ENCODE measurements around the gene PPP1R12C. TPM values are rescaled to one million over a fixed set of nuclear protein-coding genes. Genes with fewer than 3 reads are reported as not detected.

The PPP1R12C gene
- total RNA-seq, result 36.5 and 41.4 TPM in 2 replicates

GRCh38 chr19:55116859-55117662, at the start of gene PPP1R12C:
Gene PPP1R12C, minus strand, starts transcription at chr19:55117637. Its CDS starts 94 bp downstream, at chr19:55117543.

GRCh38 chr19:55166530-55167268, 49.3 kb upstream of the PPP1R12C start, which contains the start of gene DNAAF3:
Gene DNAAF3, minus strand, starts transcription at chr19:55166613. Its CDS starts 200 bp downstream, at chr19:55166413.

GRCh38 chr19:55157064-55157908, 39.8 kb upstream of the PPP1R12C start, which contains the start of gene TNNI3:
Gene TNNI3, minus strand, starts transcription at chr19:55157732. Its CDS starts 143 bp downstream, at chr19:55157589.

GRCh38 chr19:55149078-55150003, 31.9 kb upstream of the PPP1R12C start, which contains the start of gene TNNT1:
Gene TNNT1, minus strand, starts transcription at chr19:55149206. Its CDS starts 2,049 bp downstream, at chr19:55147157.

GRCh38 chr19:55075371-55075998, 42.0 kb downstream of the PPP1R12C start, which contains the start of gene EPS8L1:
Gene EPS8L1, plus strand, starts transcription at chr19:55075869. Its CDS starts 576 bp downstream, at chr19:55076445.

GRCh38 chr19:55062735-55063491, 54.5 kb downstream of the PPP1R12C start, which contains the start of gene RDH13:
Gene RDH13, minus strand, starts transcription at chr19:55063148. Its CDS starts 116 bp downstream, at chr19:55063032.

Other genes with a start within 250 kb of the PPP1R12C start
- gene FCAR, start 243.4 kb downstream of the PPP1R12C start, total RNA-seq, result not detected in 2 replicates
- gene NCR1, start 211.5 kb downstream of the PPP1R12C start, total RNA-seq, result not detected in 2 replicates
- gene NLRP7, start 170.1 kb downstream of the PPP1R12C start, total RNA-seq, result not detected in 2 replicates
- gene NLRP2, start 151.3 kb downstream of the PPP1R12C start, total RNA-seq, result 28.3 and 29.8 TPM in 2 replicates
- not detected in 2 replicates for gene GP6, start 79.4 kb downstream of the PPP1R12C start, total RNA-seq
- 20.5 and 26.4 TPM in 2 replicates for gene RDH13, start 54.5 kb downstream of the PPP1R12C start, total RNA-seq
- gene EPS8L1, start 41.8 kb downstream of the PPP1R12C start, total RNA-seq, result 112 and 125 TPM in 2 replicates
- gene TNNT1, start 31.6 kb upstream of the PPP1R12C start, total RNA-seq, result 12.3 and 18.7 TPM in 2 replicates
- gene TNNI3, start 40.1 kb upstream of the PPP1R12C start, total RNA-seq, result not detected in 2 replicates
- gene DNAAF3, start 49.0 kb upstream of the PPP1R12C start, total RNA-seq, result 1.1 and 3.1 TPM in 2 replicates
- not detected in 2 replicates for gene SYT5, start 62.7 kb upstream of the PPP1R12C start, total RNA-seq
- gene PTPRH, start 91.9 kb upstream of the PPP1R12C start, total RNA-seq, result 0.21 TPM in 1 of 2 replicates, not detected in the other
- gene TMEM86B, start 111.1 kb upstream of the PPP1R12C start, total RNA-seq, result 1.1 and 2.4 TPM in 2 replicates
- 38.7 and 50.4 TPM in 2 replicates for gene PPP6R1, start 141.4 kb upstream of the PPP1R12C start, total RNA-seq
- 61.6 and 84.8 TPM in 2 replicates for gene HSPBP1, start 162.5 kb upstream of the PPP1R12C start, total RNA-seq
- gene BRSK1, start 166.4 kb upstream of the PPP1R12C start, total RNA-seq, result 1.6 and 5.0 TPM in 2 replicates
- not detected in 2 replicates for gene TMEM150B, start 207.7 kb upstream of the PPP1R12C start, total RNA-seq
- gene KMT5C, start 222.2 kb upstream of the PPP1R12C start, total RNA-seq, result 14.7 and 18.8 TPM in 2 replicates
- gene COX6B2, start 237.1 kb upstream of the PPP1R12C start, total RNA-seq, result 0.35 TPM in 1 of 2 replicates, not detected in the other
- not detected in 2 replicates for gene GARIN5B, start 245.6 kb upstream of the PPP1R12C start, total RNA-seq

Measured in airway epithelial cell (primary cell).